CD4-positive, alpha-beta T cell treated with Interleukin-15 for 4 hours (primary cell): ENCODE data around the gene LCP2.

Experiments
- DNase-seq: peaks from one replicate; pipeline ENCODE4 v3.0.0-alpha.2; 2020; ENCODE audit warnings: low spot score

The LCP2 gene

GRCh38 chr5:170315154-170315553 is 17.6 kb upstream of the LCP2 start:
- no peak for DNase-seq

- no peak for DNase-seq
Measured at GRCh38 chr5:170314541-170315095, 17.0 kb upstream of the LCP2 start.

DNA sequence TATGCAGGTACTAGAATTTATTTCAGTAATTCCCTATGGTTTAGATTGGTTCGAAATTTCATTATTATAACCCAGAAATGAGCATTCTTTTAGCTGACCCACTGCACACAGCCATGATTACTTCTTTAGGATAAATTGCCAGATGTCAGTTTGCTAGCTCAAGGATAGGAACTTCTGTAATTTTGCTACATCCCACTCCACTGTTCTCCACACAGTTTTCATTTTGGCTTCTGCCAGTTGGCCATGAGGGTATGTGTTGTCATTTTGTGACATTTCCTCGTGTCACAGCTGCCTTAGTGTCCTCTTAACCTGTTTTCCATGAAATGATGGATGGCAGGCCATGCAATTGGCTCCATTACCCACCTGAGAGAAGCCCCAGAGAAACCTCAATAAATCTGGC is 16.2 kb upstream of the LCP2 start:
- no peak for DNase-seq

DNA sequence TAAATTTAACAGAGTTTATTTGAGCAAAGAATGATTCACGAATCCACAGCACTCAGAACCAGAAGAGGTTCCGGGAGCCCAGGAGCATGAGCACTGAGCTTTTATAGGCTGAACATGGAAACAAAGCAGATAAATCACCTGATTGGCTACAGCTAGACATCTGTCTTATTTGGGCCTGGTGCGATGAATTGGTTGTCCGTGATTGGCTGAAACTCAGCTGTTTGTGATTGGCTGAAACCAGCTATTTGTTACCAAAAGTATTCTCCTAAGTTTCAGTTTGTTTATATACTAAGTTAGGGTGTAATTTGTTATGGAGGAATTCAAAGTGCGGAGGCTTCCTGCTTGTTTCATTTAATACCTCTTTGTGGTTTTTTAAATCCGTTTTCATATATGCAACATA is 15.8 kb upstream of the LCP2 start:
- peak; percentile 80 for DNase-seq

DNA sequence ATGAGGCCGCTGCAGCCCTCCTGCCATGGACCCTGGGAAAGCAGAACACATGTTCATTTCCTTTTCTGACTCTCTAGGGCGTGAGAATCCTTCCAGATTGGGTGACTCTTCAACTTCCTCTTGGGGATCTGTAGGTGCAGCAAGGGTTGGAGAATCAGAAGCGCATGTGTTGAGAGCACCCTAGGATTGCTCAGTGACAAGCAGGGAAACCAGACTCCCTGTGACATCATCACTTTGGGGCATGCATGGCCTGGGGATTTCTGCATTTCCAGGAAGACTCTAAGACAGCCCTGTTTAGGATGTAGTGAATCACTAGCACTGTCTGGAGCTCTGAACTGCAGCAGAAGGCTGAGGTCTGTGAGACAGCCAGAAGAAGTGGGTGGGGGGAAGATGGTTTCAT is 15.1 kb upstream of the LCP2 start:
- peak; percentile 94 for DNase-seq

- DNase-seq, result no peak
Measured at GRCh38 chr5:170312301-170312595, 14.7 kb upstream of the LCP2 start.

GRCh38 chr5:170311511-170312300 is 14.1 kb upstream of the LCP2 start:
- no peak for DNase-seq

DNA sequence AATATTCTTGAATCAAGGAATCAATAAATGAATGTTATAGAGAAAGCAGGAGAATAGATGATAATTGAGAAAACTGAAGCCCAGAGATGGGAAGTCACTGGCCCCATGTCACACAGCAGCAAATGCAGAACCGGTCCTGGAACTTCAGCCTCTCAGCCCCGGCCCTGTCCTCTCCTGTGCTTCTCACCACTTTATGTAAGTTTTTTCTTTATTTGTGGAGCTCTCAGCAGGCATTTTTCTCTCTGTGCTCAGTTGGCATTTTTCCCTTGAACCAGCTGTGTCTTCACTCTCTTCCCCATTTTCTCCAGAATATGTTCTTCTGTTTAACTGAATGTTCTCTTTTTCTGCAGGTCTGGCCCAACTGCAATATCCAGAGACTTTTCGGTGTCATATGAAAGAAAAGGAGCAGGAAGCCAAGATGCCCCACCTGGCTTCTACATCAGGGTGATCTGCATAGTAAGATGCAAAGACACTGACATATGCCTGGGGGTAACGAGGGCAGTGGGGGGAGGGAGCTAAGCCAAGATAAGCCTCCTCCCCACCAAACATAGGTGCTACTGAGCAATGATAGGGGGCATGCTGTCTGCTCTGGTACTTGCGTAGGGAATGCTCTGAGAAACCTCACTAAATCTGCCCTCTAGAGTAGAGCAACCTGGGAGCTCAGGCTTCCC is 12.8 kb upstream of the LCP2 start:
- DNase-seq, result no peak

DNA sequence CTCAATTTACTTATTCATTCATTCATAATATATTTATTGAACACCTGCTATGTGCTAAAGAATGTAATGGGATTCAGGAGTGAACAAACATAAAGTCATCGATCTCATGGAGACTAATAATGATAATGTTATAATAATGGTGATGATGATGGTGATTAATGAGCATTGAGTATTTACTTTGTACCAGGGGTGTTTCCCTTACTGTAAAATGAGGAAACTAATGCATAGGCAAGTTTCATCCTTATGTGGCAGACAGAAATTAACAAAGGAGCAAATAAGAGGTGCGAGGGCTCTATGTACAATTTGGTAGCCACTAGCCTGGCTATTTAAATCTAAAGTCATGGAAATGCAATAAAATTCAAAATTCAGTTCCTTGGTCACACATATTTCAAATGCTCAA is 11.1 kb upstream of the LCP2 start:
- no peak for DNase-seq

GRCh38 chr5:170307575-170308465 is 10.2 kb upstream of the LCP2 start:
- DNase-seq, result no peak

DNA sequence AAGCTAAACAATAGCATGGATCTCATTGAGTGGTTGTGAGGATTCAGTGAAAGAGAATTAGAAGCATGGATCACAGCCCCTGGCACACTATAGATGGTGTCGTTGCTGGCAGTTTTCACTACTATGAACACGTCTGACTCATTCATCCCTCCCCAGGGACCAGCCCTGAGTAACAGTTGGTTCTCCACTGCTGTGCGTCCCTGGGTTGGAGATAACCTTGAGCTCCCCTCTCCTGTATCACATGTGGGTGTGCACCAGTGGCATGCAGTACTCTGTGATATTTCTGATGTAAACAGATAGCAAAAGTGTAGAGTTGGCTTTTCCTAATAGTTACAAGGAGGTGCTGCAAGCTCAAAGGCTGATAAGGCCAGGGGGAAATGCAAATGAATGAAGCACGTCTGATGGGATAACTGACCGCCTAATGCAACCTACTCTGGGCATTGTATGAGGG is 8.8 kb upstream of the LCP2 start:
- no peak for DNase-seq

GRCh38 chr5:170305646-170306025 is 8.1 kb upstream of the LCP2 start:
- no peak for DNase-seq

DNA sequence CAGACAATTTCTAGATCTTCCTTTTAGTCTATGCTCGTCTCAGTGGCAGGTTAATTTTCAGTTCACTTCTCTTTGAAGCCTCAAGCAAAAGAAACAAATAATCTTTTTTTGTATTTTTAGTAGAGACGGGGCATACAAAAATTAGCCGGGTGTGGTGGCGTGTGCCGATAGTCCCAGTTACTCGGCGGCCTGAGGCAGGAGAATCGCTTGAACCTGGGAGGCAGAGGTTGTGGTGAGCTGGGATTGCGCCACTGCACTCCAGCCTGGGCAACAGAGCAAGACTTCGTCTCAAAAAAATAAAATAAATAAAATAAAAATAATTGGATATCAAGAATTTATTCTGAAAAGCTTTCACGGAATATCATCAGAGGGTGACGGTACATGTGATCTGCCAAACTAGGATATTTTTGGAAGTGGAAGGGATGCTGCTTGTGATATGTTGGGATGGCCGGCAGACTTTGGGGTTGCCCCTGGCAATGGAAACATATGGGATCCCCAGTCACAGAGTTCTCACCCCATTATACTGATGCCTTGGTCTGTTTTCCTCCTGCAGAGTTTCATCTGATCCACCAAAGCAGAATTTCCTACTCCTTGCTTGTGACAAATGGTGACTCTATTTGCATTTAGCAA is 7.6 kb upstream of the LCP2 start:
- DNase-seq, result no peak

DNA sequence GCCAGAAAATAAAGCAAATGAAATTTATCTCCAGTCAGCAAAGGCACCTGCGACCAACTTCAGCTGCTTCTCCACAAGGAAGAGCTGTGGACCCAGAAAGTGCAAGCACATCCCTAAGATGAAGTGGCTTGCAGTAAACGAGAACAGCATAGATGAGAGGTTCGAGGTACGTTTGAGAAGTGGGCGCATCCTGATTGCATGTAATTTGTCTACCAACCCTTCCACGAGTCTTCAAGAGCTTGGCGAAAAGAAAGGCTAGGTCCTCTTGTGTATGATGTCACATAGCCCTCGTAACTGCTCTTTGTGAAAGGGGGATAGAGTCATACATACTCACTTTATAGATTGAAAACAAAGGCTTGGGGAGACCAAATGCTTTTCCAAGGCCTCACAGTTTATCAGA is 6.0 kb upstream of the LCP2 start:
- no peak for DNase-seq

DNA sequence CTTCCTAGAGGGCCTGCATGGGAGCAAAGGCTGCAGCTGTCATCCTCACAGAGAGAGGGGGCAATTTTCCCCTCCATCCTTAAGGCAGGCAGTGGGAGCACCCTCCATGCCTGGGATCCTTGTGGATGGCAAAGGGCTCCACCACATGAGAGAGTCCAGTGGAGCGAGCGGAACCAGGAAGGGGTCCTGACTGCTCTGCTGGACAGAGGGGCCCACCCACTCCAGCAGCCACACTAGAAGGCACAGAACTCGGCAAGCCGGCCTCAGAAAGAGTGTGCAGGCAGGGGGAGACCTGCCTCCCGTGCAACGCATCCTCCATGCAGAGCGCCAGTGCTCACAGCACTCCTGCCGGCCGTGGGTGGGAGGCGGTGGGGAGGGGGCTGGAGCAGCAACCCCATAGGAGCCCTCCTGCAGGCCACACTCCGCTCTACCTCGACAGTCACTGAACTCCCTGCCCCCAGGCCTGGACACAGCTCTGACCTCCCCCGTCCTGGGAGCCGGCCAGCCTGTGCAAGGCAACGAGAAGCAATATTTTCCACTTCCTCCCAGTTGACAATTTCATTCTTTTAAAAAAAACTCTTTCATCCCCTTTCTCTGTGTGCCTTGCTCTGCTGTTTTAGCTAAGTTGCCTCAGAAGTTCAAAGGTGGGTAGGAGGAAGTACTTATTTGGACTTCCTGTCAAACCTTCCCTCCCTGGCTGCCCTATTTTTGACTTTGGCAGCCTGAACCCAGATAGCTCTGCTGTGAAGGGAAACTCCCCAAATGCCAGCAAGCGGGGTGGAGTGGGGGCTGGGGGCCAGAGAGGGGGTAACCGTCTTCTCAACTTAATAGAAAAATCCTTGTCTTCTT is 5.3 kb upstream of the LCP2 start:
- peak; percentile 89 for DNase-seq

DNA sequence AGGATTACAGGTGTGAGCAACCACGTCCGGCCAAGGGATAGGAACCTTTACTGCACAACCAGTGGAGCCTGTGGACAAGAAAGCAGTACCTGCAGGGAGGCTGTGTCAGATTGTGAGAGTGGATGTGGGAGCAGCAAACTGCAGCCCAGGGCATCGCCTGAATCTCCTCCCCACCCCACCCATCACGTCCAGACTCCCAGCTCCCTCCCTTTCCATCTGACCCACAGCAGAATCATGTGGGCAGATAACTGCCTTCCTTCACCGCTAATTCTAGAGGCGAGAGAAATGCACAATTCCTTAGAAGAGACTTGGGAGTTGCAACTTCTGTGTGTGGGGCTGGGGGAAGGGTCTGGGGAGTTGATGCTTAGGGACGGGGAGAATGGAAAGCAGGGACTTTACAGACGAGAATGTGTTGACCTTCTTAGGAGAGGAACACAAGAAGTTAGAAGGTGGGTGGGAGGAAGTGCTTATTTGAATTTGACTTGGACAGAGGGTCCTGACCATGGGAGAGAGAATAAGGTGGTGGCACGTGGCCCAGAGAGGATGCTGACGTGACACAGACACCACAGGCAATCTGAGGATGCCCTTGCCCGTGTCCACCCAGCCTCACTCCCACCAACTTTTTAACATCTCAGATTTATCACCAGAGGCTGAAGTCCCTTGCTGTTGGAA is 4.5 kb upstream of the LCP2 start:
- no peak for DNase-seq

GRCh38 chr5:170301149-170301548 is 3.6 kb upstream of the LCP2 start:
- no peak for DNase-seq

GRCh38 chr5:170300361-170301013 is 2.9 kb upstream of the LCP2 start:
- DNase-seq, result no peak

- no peak for DNase-seq
Measured at GRCh38 chr5:170296935-170297588, 515 bp downstream of the LCP2 start.
